OCI-LY7 (cell line): Measurements from ENCODE around the gene LZTR1. TPM values are rescaled to one million over a fixed set of nuclear protein-coding genes. Genes with fewer than 3 reads are reported as not detected.

Source experiments
- BruUV-seq: library from RNA; stranded (reverse); fragments of 400-500 nt; replicated peaks from 2 replicates; lab custom pipeline; 2021; lab: Mats Ljungman, UMichigan
- CTCF ChIA-PET: fragments of 300-600 bp; sonication (Branson Sonifier 250); formaldehyde crosslinking; loops from one replicate; lab custom pipeline; 2022; ENCODE audit warnings: antibody characterized with exemption; ENCODE audit not compliant: unreplicated experiment; lab: Charles Lee
- POLR2A ChIA-PET: fragments of 300-600 bp; sonication (Branson Sonifier 250); formaldehyde crosslinking; loops from one replicate; lab custom pipeline; 2022; ENCODE audit warnings: antibody characterized with exemption; lab: Charles Lee
- DNase-seq: peaks from one replicate; pipeline ENCODE4 v3.0.0-alpha.2; 2015; ENCODE audit warnings: low spot score
- H2AFZ ChIP-seq: fragments of 200-600 bp; sonication (generic), shearing (Covaris generic); 2 replicates; pipeline ENCODE4 v1.6.1; 2014; ENCODE audit warnings: mild to moderate bottlenecking, antibody characterized with exemption, low read length, moderate library complexity
- H3K27ac ChIP-seq: fragments of 200-600 bp; sonication (generic); 2 replicates; pipeline ENCODE4 v1.5.1; 2014; ENCODE audit warnings: mixed run types, low read depth, mild to moderate bottlenecking, moderate library complexity, low read length, inconsistent platforms; ENCODE audit not compliant: poor library complexity, severe bottlenecking
- H3K36me3 ChIP-seq: fragments of 200-600 bp; sonication (generic); 2 replicates; pipeline ENCODE4 v1.6.1; 2014; ENCODE audit warnings: mild to moderate bottlenecking, antibody characterized with exemption, low read length, moderate library complexity, mixed read lengths; ENCODE audit not compliant: insufficient read depth
- H3K4me1 ChIP-seq: fragments of 200-600 bp; sonication (generic); 2 replicates; pipeline ENCODE4 v1.5.1; 2014; ENCODE audit warnings: mild to moderate bottlenecking, low read length; ENCODE audit not compliant: insufficient read depth, poor library complexity, severe bottlenecking
- H3K4me2 ChIP-seq: fragments of 200-600 bp; sonication (generic); 2 replicates; pipeline ENCODE4 v1.6.1; 2014; ENCODE audit warnings: mild to moderate bottlenecking, low read length
- H3K4me3 ChIP-seq: fragments of 200-600 bp; sonication (generic); 2 replicates; pipeline ENCODE4 v1.5.1; 2014; ENCODE audit warnings: mild to moderate bottlenecking, low read depth, low read length; ENCODE audit not compliant: poor library complexity, severe bottlenecking
- H3K79me2 ChIP-seq: fragments of 200-600 bp; sonication (generic); 2 replicates; pipeline ENCODE4 v1.6.1; 2016; ENCODE audit warnings: low read depth, mild to moderate bottlenecking, low read length, moderate library complexity, mixed read lengths; ENCODE audit not compliant: insufficient read depth
- H3K9me2 ChIP-seq: fragments of 200-600 bp; sonication (generic); 2 replicates; pipeline ENCODE4 v1.6.1; 2016; ENCODE audit warnings: mild to moderate bottlenecking, low read length, mixed read lengths; ENCODE audit not compliant: insufficient read depth
- H3K9me3 ChIP-seq: fragments of 200-600 bp; sonication (generic); 2 replicates; pipeline ENCODE4 v1.6.1; 2014; ENCODE audit warnings: mild to moderate bottlenecking, mixed run types, low read length, mixed read lengths
- H4K20me1 ChIP-seq: fragments of 200-600 bp; sonication (generic); 2 replicates; pipeline ENCODE4 v1.6.1; 2014; ENCODE audit warnings: mild to moderate bottlenecking, antibody characterized with exemption, low read length, moderate library complexity, mixed read lengths; ENCODE audit not compliant: insufficient read depth
- EZH2phosphoT487 ChIP-seq: fragments of 200-600 bp; sonication (generic); IDR thresholded peaks from 2 replicates; pipeline ENCODE4 v1.6.1; 2018; ENCODE audit warnings: low read depth, borderline replicate concordance, mild to moderate bottlenecking, mixed run types, antibody characterized with exemption, low read length, moderate library complexity, mixed read lengths
- intact Hi-C: fragments of 100-400 bp; cut with micrococcal nuclease; formaldehyde crosslinking; loops from one replicate; pipeline ENCODE4 v1.10.0; 2022; ENCODE audit not compliant: unreplicated experiment
- total RNA-seq, 2 experiments: library from RNA; depleted of rRNA in 1 of 2; stranded (reverse); fragments of >200 nt in 1 of 2; shearing (Covaris generic) in 1 of 2; gene quantifications; 2 replicates each; pipeline ENCODE4 v1.2.3, GENCODE V29; 2014 to 2022
- TF ChIP-seq, protein P1 (sequence below): fragments of 200-600 bp; sonication (generic); conservative IDR thresholded peaks from 2 replicates; pipeline ENCODE4 v1.5.1; 2014; ENCODE audit warnings: mild to moderate bottlenecking, antibody characterized with exemption, low read length, moderate library complexity, mixed read lengths

The LZTR1 gene
- total RNA-seq, 2 experiments from 2014 or later, result 46.8 to 61.8 TPM

DNA sequence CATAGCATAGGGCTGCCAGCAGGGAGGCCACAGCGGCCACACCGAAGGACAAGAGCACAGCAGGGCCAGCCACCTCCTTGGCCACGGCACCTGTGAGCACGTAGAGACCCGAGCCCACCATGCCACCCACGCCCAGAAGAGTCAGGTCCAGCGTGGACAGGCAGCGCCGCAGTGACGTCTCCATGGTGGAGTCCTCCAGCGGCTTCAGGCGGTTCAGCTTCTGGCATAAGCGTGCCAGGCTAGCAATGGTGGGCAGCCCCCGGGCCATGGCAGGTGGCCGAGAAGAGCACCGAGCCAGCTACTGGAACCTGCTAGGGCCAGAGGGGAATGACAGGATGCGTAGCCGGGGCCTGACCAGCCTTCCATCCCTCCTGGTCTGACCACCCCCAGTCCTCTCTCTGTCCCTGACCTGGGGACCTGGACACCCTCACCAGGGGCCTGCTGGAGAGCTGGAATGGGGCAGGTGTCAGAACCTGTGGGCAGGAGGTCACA is 49.5 kb downstream of the LZTR1 start:
- Histone ChIP-seq H3K36me3 (no peaks in the 10 kb centered on the region), H3K4me3 (no peak overlapping the region), H3K4me2 (no peak overlapping the region), H3K27ac (no peak overlapping the region), H2AFZ (no peak overlapping the region), H3K9me2 (no peaks in the 10 kb centered on the region), H3K9me3 (no peaks in the 10 kb centered on the region), H3K79me2 (no peaks in the 10 kb centered on the region), H4K20me1 (no peaks in the 10 kb centered on the region), H3K4me1 (no peaks in the 10 kb centered on the region)
- DNase-seq, result no peak
- POLR2A ChIA-PET, result no interaction called here
- CTCF ChIA-PET, result no interaction called here
- no peak for TF ChIP-seq EZH2phosphoT487
- TF ChIP-seq, protein P1, sequence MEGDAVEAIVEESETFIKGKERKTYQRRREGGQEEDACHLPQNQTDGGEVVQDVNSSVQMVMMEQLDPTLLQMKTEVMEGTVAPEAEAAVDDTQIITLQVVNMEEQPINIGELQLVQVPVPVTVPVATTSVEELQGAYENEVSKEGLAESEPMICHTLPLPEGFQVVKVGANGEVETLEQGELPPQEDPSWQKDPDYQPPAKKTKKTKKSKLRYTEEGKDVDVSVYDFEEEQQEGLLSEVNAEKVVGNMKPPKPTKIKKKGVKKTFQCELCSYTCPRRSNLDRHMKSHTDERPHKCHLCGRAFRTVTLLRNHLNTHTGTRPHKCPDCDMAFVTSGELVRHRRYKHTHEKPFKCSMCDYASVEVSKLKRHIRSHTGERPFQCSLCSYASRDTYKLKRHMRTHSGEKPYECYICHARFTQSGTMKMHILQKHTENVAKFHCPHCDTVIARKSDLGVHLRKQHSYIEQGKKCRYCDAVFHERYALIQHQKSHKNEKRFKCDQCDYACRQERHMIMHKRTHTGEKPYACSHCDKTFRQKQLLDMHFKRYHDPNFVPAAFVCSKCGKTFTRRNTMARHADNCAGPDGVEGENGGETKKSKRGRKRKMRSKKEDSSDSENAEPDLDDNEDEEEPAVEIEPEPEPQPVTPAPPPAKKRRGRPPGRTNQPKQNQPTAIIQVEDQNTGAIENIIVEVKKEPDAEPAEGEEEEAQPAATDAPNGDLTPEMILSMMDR, result no peak
- BruUV-seq, result no TSS peak
- intact Hi-C loops, result no loop called here

DNA sequence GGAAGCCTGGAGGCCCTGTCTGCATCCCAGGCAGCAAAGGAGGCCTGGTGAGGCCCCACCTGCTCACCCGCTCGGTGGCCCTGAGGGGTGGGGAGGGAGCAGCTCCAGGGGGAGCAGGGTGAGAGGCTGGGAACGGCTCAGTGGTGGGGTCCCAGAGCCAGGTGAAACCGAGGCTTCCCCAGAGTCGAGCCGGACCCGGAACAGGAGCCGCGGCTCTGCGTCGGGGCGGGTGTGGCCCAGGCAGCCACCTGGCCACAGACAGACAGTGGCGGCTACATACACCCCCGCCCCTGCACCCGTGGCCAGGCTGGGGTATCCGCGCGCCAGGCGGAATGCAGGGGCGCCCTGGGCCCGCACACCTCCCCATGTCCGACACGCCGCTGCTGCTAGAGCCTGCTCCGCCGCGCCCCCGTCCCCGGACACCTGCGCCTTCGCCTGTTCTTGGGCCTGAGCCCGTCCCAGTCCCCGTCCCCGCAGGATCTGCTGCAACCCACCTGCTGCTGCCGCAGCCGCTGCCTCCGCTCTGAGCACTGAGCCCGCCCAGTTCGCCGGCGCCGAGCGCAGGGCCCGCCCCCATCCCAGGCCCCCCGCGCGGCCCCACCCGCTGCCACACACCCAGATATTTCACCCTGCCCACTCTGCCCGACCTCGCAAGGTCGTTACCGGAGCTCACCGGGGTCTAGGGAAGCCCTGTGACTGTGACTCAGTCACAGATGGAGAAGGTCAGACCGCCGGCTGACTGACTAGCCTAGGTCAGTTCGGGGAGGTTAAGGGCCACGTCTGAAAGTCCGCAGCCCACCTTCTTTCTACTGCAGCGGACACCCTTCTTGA is 50.2 kb downstream of the LZTR1 start, which contains the start of gene SLC7A4:
Gene SLC7A4, minus strand, starts transcription at position 525 of the 831 bp plus-strand sequence. CDS start 749 bp downstream, outside the sequence.
- Histone ChIP-seq H3K79me2 (no peaks in the 10 kb centered on the region), H3K9me2 (no peaks in the 10 kb centered on the region), H4K20me1 (no peaks in the 10 kb centered on the region), H3K36me3 (no peaks in the 10 kb centered on the region), H3K4me3 (no peak within 1 kb of the TSS), H3K9me3 (no peaks in the 10 kb centered on the region), H3K4me1 (no peaks in the 10 kb centered on the region), H3K27ac (no peak within 1 kb of the TSS), H3K4me2 (no peak within 1 kb of the TSS), H2AFZ (no peak within 1 kb of the TSS)
- CTCF ChIA-PET, result no interaction called here
- POLR2A ChIA-PET, result no interaction called here
- TF ChIP-seq, protein P1, result no peak
- no peak for TF ChIP-seq EZH2phosphoT487
- DNase-seq, result no peak
- intact Hi-C loops, result no loop called here
- no TSS peak for BruUV-seq
